Activated CD4-positive, CD25-positive, alpha-beta regulatory T cell treated with anti-CD3 and anti-CD28 coated beads, Interleukin-2, amount 50 U/mL, for 24 hours (primary cell): ENCODE data around the gene COL16A1.

Experiments used
- ATAC-seq, 2 donors: fragments of 150-1000 bp; cut with Tn5 transposase; one replicate each; pipeline ENCODE4 v1.10.0; 2021; ENCODE audit warnings: mild to moderate bottlenecking in 1 of 2, moderate library complexity in 1 of 2

The COL16A1 gene

DNA sequence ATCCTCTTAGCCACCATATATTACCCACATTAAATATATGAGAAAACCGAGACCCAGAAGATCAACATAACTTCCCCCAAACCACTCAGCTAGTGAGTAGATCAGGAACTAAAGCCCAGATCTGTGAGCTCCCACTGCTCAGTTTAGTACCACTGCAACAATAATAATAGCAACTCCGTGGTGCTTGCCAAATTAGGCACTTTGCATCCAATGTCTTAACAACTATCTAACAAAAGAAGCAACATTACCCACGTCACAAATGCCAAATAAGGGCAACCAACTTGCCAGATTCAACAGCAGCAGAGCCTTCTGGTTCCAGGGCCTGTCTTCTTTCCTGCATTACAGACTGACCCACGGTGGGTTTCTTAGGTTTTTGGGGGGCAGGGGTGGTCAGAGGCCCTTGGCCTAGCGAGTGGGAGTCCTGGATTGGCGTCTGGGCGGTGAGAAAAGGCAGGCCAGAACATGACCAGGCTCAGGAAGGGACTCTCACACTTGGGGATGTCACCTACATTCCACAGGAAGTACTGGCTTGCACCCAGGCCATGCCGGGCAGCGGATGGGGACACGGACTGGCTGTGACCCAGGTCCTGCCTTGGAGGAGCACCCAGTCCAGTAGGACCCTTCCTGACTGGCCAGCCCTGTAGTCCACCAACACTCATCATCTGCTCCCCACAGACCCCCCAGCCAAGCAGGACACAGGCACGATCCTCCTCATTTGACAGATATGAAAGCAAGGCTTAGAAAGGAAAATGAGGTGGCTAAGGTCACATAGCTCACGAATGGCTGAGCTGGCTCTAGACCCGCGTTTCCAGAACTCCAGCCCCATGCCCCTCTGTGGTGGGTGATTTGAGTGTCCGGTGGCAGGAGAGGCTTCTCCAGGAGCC, 81.7 kb downstream of the COL16A1 start:
- ATAC-seq: no peak

DNA sequence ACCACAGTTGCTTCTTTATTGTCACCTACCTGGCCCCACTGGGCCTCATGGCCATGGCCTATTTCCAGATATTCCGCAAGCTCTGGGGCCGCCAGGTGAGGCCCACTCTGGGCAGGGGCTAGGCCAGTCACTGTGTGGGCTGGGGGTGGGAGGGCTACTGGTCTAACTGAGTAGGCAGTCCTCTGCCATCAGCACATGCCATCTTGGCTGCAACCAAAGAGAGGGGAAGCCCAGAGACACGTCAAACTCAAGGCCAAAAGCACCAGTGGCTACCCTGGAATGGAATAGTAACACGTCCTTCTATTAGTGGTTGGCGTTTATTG, 82.4 kb downstream of the COL16A1 start:
- ATAC-seq: no peak

DNA sequence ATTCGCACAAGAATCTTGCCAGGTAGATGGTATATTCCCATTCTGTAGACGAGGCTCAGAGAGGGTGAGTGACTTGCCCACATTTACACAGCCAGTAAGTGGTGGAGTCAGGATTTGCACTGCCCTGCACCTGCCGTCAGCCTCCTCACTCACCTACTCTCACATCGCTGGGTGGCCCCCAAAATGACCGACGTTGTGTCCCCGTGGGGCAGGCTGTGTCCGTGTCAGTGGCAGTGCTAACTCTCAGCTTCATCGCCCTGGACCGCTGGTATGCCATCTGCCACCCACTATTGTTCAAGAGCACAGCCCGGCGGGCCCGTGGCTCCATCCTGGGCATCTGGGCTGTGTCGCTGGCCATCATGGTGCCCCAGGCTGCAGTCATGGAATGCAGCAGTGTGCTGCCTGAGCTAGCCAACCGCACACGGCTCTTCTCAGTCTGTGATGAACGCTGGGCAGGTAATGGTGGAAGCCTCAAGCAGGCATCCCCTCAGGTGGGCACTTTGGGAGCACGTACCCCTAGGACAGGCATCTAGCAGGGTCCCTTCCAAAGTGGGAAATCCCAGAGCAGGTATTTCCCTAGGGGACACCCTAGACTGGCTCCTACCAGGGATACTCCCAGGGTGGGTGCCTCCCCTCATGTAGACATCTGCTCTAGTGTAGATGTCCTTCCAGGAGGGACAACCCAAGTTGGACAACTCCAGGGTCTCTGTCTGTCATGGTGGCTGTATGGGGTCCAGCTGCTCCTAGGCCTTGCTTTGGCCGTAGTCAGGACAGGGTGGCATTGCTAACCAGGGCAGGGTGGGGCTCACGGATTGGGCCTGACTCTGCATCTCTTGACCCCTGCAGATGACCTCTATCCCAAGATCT, 83.0 kb downstream of the COL16A1 start:
- no peak for ATAC-seq

DNA sequence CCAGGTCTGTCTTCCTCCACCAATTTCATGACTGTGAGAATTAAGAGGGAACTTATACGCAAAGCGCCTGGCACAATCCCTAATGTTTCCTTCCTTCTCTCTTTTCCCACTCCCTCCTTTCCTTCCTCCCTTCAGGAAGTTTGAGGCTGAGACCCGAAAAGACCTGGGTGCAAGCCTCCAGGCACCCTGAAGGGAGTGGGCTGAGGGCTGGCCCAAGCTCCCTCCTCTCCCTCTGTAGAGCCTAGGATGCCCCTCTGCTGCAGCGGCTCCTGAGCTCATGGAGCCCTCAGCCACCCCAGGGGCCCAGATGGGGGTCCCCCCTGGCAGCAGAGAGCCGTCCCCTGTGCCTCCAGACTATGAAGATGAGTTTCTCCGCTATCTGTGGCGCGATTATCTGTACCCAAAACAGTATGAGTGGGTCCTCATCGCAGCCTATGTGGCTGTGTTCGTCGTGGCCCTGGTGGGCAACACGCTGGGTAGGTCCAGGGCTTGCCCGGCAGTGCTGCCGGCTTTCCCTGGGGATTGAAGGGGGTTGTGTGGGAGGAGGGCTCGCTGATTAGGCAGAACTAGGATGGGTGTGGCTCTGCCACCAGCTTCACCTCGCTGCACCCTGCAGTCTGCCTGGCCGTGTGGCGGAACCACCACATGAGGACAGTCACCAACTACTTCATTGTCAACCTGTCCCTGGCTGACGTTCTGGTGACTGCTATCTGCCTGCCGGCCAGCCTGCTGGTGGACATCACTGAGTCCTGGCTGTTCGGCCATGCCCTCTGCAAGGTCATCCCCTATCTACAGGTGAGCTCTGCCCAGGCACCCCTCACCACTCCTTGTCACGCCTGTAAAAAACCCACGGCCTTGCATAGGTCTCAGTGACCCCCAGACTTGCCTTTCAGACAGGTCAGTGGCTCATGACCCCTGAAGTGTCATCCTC, 84.6 kb downstream of the COL16A1 start:
- no peak for ATAC-seq

DNA sequence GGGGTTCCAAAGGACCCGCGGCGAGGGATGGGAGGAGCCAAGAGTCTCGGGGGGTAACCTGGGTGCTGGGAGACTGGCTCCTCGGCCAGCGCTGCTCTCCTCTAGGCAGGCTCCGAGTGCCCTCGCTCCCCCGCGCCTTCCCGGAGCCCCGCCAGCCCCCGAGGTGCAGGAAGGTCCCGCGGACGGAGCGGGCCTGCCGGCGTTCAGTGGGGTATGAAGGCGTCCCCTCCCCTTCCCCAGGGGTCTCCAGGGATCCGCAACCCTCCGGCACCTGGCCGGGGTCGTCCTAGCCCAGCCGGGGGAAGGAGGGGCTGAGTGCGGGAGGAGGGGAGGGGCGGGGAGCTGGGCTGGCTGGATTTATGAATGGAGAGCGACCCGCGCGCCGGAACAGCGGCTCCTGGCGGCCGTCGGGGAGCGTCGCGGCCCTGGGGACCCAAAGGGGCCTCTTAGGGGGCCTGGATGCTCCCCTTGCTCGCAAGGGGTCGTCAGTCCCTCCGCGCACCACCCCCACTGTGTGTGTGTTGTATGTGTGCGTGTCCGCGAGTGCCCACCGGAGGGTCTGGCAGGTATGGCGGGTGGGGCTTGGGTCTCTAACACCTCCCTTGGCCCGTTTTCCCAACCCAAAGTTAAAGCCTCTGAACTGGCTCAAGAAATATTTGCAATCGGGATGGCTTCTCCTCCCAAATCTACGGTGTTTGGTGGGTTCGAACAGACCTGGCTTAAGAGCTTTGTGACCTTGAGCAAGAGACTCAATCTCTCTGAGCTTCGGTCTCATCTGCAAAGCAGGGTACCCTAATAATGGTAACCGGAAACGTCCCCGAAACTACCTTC, 85.7 kb downstream of the COL16A1 start:
- peak; percentile 63 to 69 for ATAC-seq

DNA sequence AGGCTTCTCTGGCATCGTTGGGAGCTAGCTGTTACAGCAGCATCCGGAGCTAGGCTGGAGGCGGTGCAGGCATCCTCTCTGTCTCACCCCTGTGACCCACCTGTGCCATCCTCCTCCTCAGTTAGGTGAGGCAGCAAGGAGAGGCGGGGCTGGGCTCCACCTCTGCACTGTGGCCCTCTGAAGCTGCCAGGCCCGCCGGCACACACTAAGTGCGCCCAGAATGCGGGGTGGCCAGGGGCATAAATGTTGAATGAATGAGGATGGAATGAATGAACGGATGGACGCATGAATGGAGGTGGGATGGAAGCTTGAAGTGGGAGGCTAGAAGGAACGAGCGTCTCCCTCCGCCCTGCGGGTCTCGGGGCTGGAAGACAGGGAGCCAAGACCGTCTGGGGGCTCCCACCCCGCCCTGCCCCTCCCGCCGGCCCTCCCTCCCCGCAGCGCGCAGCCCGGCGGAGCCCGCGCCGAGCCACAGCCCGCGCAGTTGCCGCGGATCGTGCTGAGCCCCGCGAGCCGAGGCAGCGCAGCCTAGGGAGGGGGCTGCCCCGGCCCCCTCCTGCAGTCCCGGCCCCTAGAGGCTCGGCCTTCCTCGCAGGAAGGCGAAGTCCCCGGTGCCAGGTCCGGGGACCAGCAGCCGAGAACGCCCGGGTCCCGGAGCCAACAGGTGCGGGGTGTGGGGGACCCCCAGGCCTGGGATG, 86.5 kb downstream of the COL16A1 start, which contains the start of gene HCRTR1:
Gene HCRTR1 (plus strand): TSS at position 472 of the 698 bp plus-strand sequence. CDS start 1,504 bp downstream, outside the sequence.
- ATAC-seq: peak in 1 of 2 donors; percentile 46

DNA sequence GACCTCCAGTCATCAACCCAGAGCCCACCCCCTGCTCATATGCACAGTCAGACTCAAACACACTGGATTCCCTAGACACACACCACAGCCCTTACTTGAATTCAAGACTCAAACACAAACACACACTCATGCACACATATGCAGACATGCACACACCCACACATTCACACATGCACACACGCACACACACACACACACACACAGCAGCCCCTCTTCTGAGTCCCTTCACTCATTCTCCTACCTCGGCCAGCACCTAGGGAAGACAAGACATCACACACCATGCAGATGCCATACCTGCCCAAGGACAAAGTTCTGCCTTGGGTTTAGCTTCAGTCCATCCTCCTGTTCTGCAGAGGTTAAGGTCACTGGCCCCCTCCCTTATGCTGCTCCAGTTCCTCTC, 87.9 kb downstream of the COL16A1 start:
- ATAC-seq: no peak

DNA sequence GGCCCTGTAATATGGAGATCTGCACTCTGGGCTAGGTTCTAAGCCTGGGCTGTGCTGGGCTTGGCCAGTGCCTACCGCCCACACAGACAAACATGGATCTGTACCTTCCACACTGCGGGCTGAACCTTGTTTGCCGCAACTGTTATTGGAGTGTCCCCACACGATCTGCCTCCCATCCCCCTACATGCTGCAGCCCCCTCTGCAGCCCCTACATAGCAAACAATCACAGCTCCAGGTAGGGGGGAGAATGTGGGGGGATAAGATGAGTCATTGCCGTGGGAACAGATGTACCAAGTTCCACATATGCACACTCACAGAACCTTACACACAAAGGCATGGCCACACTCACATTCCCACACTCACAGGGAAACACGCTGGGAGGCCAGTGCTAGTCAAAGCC, 88.4 kb downstream of the COL16A1 start:
- ATAC-seq: no peak

DNA sequence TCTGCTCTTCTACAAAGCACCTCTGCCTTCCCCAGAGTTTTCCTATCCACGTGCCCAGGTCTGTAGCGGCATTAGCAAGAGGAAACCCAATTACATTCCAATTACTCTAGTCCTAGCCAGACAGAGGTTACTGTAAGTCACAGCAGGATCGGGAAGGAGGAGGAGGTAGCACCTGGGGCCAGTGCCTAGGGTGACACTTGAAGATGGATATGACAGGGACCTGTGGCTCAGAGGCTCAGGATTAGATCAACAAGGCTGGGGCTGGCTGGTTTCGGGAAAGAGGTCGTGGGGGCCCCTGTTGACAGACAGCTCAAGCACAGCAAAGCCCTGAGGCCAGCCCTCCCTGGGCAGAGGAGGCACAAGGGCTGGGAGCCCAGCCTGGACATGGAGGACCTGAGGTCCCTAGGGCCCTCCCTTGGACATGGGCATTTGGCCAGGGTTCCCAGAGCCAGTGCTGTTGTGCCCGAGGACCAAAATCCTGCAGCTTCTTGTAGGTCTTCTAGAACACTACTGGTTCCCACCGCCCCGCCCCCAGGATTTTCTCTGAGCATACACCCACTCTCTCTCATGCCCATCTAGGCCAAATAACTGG, 89.3 kb downstream of the COL16A1 start:
- ATAC-seq: no peak

DNA sequence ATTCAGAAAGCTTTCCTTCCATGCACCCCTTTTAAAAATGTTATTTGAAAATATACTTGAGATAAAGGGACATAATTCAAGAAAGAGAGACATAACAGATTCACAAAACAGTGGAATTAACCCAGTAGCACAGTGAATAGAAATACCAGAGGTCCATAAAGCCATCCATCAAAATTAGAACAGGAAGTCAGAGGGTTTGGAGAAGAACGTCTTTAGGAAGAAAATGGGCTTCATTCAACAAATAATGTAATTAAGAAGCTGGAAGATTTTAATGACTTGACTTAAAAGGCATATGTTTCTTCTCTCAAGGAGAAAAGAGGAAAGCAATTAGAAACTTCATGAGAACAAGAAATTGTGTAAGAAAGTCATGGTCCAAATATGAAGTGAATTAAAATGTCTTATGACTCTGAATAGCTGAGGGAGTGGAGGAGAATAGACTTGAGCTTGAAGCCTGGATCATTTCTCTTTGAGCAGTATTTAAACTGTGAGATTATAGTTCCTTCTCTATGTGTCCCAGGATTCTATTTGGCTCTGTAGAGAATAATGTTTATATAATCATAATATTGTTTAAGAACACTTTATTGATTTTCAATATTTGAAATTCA, 94.2 kb downstream of the COL16A1 start:
- no peak for ATAC-seq

DNA sequence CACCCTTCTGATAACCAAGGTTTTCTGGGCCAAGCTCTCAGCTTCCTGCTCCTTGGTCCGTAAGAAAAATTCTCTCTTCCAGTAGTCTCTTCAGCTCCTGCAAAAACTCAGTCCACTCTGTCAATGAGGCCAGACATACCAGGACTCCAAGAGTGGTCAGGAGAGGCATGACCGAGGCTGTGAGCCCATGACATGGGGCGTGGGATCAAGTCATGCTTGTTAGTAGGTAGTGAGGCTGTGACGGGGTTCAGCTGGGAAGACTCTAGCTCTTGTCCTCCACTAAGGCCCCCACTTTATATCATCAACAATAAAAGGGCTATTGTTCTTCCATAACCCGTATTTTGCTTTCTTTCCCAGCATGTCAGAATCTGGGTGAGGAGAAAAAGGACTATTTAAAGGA, 96.5 kb downstream of the COL16A1 start:
- no peak for ATAC-seq

DNA sequence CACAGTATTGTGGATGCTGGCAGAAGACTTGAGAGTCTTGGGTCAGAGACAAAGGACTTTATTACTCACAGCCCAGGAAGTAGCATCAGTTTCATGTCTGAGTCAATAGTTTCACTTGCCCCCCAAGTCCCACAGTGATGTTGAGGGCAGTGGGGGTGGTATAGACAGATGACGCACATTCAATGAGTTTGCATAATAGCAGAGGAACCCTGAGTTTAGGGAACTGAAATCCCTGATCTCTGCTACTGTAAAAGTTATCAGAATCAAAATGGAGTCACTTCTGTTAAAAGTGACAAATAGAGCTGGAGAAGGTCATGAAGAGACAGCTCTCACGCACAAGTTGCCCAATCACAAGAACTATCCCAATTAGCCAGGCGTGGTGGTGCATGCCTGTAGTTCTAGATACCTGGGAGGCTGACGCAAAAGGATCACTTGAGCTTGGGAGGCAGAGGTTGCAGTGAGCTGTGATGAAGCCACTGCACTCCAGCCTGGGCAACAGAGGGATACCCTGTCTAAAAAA, 97.8 kb downstream of the COL16A1 start:
- ATAC-seq: peak; percentile 97 to 99
